ENCODE results near the gene NEK7. TPM values are rescaled to one million over a fixed set of nuclear protein-coding genes. Genes with fewer than 3 reads are reported as not detected.

The NEK7 gene
- total and polyA plus RNA-seq, 2 of the 4 experiments (the other 2 are of a cell fraction), result 89.0 to 467 TPM

GRCh38 chr1:198157847-198158725, 1.3 kb downstream of the NEK7 start:
- peaks cover 11% of the 10 kb centered on the region; the same call in 1 of the 2 replicates for H4K20me1 ChIP-seq (ENCODE audit: insufficient read depth, low read length)
- H4K91ac ChIP-seq (ENCODE audit: insufficient read depth, low read depth, low read length), result peak overlapping the region; percentile 85
- ATAC-seq (ENCODE audit: low read depth), result peak; percentile 1; the same call in 1 of the 2 replicates
- H3K56ac ChIP-seq (ENCODE audit: extremely low read depth, insufficient read depth, low read length), result peak overlapping the region; percentile 85
- peaks cover 6% of the 10 kb centered on the region for H3K4me1 ChIP-seq (ENCODE audit: control insufficient read depth, insufficient read depth, low read length)
- H3K18ac ChIP-seq (ENCODE audit: low read depth, low read length), result peak overlapping the region; percentile 81
- peak overlapping the region; percentile 92 for H2AK9ac ChIP-seq (replicated peaks; ENCODE audit: low read depth, low read length, poor library complexity)
- H2BK5ac ChIP-seq (ENCODE audit: low read depth, low read length, poor library complexity, severe bottlenecking), result peak overlapping the region; percentile 87
- peak overlapping the region; percentile 96 for H3K4me2 ChIP-seq (ENCODE audit: low read depth, low read length)
- H3K9me3 ChIP-seq (ENCODE audit: control insufficient read depth, insufficient read depth, low read length), result no peaks in the 10 kb centered on the region
- peak overlapping the region; percentile 87 for H3K4ac ChIP-seq (ENCODE audit: low read depth, low read length)
- H2BK20ac ChIP-seq (ENCODE audit: low read depth, low read length), result 0 out of 2 replicates have a peak overlapping the region, but pooled peaks have one; percentile 11
- H3K36me3 ChIP-seq (ENCODE audit: control insufficient read depth, insufficient read depth, low read length), result no peaks in the 10 kb centered on the region
- H4K8ac ChIP-seq (ENCODE audit: low read depth in 2 of 2, low read length in 2 of 2), result peak overlapping the region; percentile 67 to 90
- H3K23ac ChIP-seq (ENCODE audit: low read depth, low read length), result peak overlapping the region; percentile 98
- H3K4me3 ChIP-seq (ENCODE audit: insufficient read depth, low read depth, low read length), result peak overlapping the region; percentile 77
- peak overlapping the region; percentile 93 for H3K27ac ChIP-seq (ENCODE audit: insufficient read depth, low read length)
- 3% methylated on average over 5 of the region's 17 CpGs; no CpG with 5 or more reads in 1 of the 2 experiments for WGBS, 2 experiments (ENCODE audit: extremely low coverage in 2 of 2, insufficient read length in 1 of 2)
- no peaks in the 10 kb centered on the region for H3K27me3 ChIP-seq (ENCODE audit: control insufficient read depth, insufficient read depth, low read length)
- dilution Hi-C loops (cut with HindIII; ENCODE audit: low sequenced_read_pairs, unreplicated experiment), result no loop called here
- BruUV-seq (replicated peaks), result TSS peak; percentile 7
- H2BK15ac ChIP-seq (ENCODE audit: low read depth, low read length), result peak overlapping the region; percentile 74; the same call in 1 of the 3 replicates
- in situ Hi-C loops (cut with MboI; ENCODE audit: low sequenced_read_pairs), result no loop called here
- intact Hi-C loops (cut with micrococcal nuclease), result loop anchor here (1.0 to 5.0 kb wide), 5 partner anchors 99 to 539 kb away; partner anchors contain the start of gene LHX9
- peaks cover 0 to 33% of the 10 kb centered on the region in 2 experiments; a peak in 2 of 4 replicates for H3K79me1 ChIP-seq (ENCODE audit: low read depth in 1 of 2, low read length in 2 of 2)
- peak overlapping the region; percentile 99 for H3K9ac ChIP-seq (ENCODE audit: low read depth, low read length)
- ChIA-PET POLR2A (ENCODE audit: unreplicated experiment) (no interaction called here), CTCF (interaction anchor here (0.5 to 1.0 kb wide), 4 partner anchors 95 to 334 kb away, joined by 3 to 5 read pairs (median 3); no protein-coding TSS in a partner anchor)
- H2AK5ac ChIP-seq (ENCODE audit: low read depth, low read length), result peak overlapping the region; percentile 97
- peaks cover 2% of the 10 kb centered on the region; the same call in 1 of the 2 replicates for H3K9me1 ChIP-seq (ENCODE audit: insufficient read depth, low read length)
- peak overlapping the region; percentile 95 for H2AFZ ChIP-seq (replicated peaks; ENCODE audit: low read length, poor library complexity)
- DNase-seq, result peak; percentile 57
- H2BK120ac ChIP-seq (ENCODE audit: low read depth, low read length), result peak overlapping the region; percentile 57
- peak overlapping the region; percentile 81 for H4K5ac ChIP-seq (ENCODE audit: low read depth, low read length)
- H3K14ac ChIP-seq (replicated peaks; ENCODE audit: low read depth, low read length), result peak overlapping the region; percentile 79
- TF ChIP-seq SMC3 (IDR thresholded peaks at IDR 0.05; ENCODE audit: low read depth, low read length) (no peak), CHD1 (IDR thresholded peaks at IDR 0.05; ENCODE audit: low read depth, low read length) (0 out of 2 replicates have a peak, but pooled peaks have one; percentile 28), CEBPB (IDR thresholded peaks at IDR 0.05; ENCODE audit: low read depth, low read length) (peak; percentile 94)
